Measurements from ENCODE around the gene YPEL3.

The YPEL3 gene

GRCh38 chr16:30077656-30078055 is 18.4 kb downstream of the YPEL3 start:
- POLR2A ChIA-PET = interaction anchor here (0.9 to 8.5 kb wide), 2 partner anchors 11 to 12 kb away, joined by 3 to 66 read pairs; partner anchors contain the start of gene ALDOA

DNA sequence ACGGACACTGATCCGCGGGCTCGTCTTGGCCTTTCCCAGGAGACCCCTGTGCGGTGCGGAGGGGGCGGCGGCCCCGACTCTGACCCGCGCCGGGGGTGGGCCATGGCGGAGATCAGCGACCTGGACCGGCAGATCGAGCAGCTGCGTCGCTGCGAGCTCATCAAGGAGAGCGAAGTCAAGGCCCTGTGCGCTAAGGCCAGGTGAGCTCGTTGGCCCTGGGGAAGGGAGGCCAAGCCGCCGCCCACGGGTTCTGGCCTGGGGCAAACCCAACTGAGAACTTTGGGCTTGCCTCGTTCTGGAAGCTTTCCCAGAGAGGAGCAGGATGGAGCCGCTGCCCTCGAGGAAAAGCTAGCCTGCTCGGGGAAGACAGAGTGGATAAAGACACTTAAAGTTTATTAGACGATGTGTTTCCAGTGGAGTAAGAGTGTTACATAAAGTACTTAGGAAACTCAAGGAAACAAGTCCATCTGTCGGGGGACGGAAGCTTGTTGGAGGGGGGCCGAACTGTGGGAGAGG is 19.7 kb downstream of the YPEL3 start:
- H3K4me3 ChIP-seq (ENCODE audit: low read depth, low read length) = peak overlapping the region; percentile 96
- no peak for DNase-seq (ENCODE audit: low read depth, low spot score)
- ChIA-PET CTCF (interaction anchor here (1.6 to 9.2 kb wide), 2 partner anchors 10 to 15 kb away, joined by 9 to 100 read pairs; partner anchors contain the start of genes ALDOA and TBX6), POLR2A (interaction anchor here (0.8 to 8.5 kb wide), 3 partner anchors 10 to 16 kb away, joined by 3 to 66 read pairs (median 4); partner anchors contain the start of gene ALDOA)
- TF ChIP-seq, protein P1, sequence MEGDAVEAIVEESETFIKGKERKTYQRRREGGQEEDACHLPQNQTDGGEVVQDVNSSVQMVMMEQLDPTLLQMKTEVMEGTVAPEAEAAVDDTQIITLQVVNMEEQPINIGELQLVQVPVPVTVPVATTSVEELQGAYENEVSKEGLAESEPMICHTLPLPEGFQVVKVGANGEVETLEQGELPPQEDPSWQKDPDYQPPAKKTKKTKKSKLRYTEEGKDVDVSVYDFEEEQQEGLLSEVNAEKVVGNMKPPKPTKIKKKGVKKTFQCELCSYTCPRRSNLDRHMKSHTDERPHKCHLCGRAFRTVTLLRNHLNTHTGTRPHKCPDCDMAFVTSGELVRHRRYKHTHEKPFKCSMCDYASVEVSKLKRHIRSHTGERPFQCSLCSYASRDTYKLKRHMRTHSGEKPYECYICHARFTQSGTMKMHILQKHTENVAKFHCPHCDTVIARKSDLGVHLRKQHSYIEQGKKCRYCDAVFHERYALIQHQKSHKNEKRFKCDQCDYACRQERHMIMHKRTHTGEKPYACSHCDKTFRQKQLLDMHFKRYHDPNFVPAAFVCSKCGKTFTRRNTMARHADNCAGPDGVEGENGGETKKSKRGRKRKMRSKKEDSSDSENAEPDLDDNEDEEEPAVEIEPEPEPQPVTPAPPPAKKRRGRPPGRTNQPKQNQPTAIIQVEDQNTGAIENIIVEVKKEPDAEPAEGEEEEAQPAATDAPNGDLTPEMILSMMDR (IDR thresholded peaks at IDR 0.05; ENCODE audit: insufficient read depth, low read length, missing control alignments) = no peak

More at GRCh38 chr16:30077656-30078055, 18.4 kb downstream of the YPEL3 start:
- CTCF ChIA-PET = interaction anchor here (1.0 to 9.2 kb wide), 4 partner anchors 8 to 36 kb away, joined by 3 to 100 read pairs (median 6); partner anchors contain the start of genes ALDOA, GDPD3 and TBX6
- no peak for DNase-seq (ENCODE audit: low read depth, low spot score)
- TF ChIP-seq, protein P1 (IDR thresholded peaks at IDR 0.05; ENCODE audit: insufficient read depth, low read length, missing control alignments) = no peak
- peak overlapping the region; percentile 96 for H3K4me3 ChIP-seq (ENCODE audit: low read depth, low read length)

DNA sequence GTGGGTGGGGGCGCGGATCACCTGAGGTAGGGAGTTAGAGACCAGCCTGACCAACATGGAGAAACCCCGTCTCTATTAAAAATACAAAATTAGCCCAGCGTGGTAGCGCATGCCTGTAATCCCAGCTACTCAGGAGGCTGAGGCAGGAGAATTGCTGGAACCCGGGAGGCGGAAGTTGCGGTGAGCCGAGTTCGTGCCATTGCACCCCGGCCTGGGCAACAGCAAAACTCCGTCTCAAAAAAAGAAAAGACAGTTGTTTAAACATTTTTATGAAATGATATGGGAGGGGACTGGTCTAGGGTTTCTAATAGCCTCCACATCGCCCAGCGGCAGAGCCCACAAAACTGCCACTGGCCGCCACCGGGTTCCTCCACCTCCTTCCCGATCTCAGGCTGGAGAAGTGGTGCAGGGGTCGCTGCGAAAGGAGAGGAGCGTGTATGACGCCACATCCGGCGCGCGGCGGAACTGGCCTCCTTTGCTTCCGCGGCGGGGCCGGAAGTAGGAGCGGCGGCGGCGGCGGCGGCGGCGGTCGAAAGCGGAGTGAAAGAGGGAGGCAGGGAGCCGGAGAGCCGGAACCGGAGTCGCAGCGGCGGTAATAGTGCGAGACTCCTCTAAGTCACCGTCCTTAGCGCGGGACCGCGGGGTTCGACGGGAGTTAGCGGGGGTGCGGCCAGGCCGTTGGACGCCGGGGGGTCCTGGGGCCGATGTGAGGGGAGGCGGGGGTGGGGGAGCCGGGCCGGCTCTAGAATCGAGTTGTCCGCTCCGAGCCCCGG is 20.3 kb downstream of the YPEL3 start, which contains the start of gene PPP4C:
TSS of gene PPP4C (plus strand) at position 492 of the 773 bp plus-strand sequence. CDS start 384 bp downstream, outside the sequence.
- POLR2A ChIA-PET = interaction anchor here (0.8 to 8.5 kb wide), 2 partner anchors 9 to 11 kb away, joined by 3 to 66 read pairs; partner anchors contain the start of gene ALDOA
- TF ChIP-seq, protein P1 (IDR thresholded peaks at IDR 0.05; ENCODE audit: insufficient read depth, low read length, missing control alignments) = peak; percentile 25
- no peak for DNase-seq (ENCODE audit: low read depth, low spot score)
- CTCF ChIA-PET = interaction anchor here (1.6 to 9.2 kb wide), 2 partner anchors 10 to 16 kb away, joined by 9 to 100 read pairs; partner anchors contain the start of genes ALDOA and TBX6
- peak within 1 kb of the TSS; percentile 96 for H3K4me3 ChIP-seq (ENCODE audit: low read depth, low read length)

DNA sequence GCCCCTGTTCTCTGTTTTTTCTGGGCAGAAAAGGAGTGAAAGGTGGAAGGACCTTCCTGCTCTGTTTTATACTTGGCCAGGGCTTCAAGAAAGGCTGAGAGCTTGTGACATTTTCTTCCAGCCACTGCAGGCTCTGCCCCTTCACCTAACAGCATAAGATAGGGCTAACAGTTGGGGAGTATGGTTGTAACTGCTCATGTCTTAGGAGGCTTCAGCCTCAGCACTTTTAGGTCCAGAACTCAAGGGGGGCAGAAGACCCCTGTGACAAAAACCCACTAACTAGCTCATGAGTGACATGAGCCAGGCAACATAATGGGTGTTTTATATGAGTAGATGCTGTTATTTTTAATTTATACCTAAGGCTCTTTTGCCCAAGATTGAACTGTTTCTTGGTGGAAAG is 25.5 kb downstream of the YPEL3 start:
- ChIA-PET CTCF (interaction anchor here (0.7 to 1.1 kb wide), 3 partner anchors 15 to 41 kb away, joined by 3 to 4 read pairs (median 3); no protein-coding TSS in a partner anchor), POLR2A (no interaction called here)
- TF ChIP-seq, protein P1 (IDR thresholded peaks at IDR 0.05; ENCODE audit: insufficient read depth, low read length, missing control alignments) = no peak
- DNase-seq (ENCODE audit: low read depth, low spot score) = no peak
- no peak overlapping the region; the same call in 1 of the 2 replicates for H3K4me3 ChIP-seq (ENCODE audit: low read depth, low read length)

DNA sequence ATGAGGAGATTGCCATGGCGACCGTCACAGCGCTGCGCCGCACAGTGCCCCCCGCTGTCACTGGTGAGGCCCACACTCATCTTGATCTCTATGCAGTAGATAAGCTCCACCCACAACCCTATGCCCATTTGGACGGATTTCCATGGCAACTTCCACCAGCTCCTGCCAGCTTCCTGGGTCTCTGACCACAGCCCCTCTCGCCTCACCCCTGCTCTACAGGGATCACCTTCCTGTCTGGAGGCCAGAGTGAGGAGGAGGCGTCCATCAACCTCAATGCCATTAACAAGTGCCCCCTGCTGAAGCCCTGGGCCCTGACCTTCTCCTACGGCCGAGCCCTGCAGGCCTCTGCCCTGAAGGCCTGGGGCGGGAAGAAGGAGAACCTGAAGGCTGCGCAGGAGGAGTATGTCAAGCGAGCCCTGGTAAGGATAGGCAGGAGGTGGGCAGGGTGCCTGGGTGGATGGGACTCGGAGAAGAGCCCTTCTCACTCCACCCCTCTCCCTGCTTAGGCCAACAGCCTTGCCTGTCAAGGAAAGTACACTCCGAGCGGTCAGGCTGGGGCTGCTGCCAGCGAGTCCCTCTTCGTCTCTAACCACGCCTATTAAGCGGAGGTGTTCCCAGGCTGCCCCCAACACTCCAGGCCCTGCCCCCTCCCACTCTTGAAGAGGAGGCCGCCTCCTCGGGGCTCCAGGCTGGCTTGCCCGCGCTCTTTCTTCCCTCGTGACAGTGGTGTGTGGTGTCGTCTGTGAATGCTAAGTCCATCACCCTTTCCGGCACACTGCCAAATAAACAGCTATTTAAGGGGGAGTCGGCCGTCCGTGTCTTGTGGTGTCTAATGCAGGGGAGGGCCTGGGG is 26.2 kb downstream of the YPEL3 start:
- ChIA-PET CTCF (interaction anchor here (0.9 to 1.2 kb wide), 3 partner anchors 8 to 41 kb away, joined by 3 read pairs; no protein-coding TSS in a partner anchor), POLR2A (no interaction called here)
- peak overlapping the region; percentile 39 for H3K4me3 ChIP-seq (ENCODE audit: low read depth, low read length)
- TF ChIP-seq, protein P1 (IDR thresholded peaks at IDR 0.05; ENCODE audit: insufficient read depth, low read length, missing control alignments) = no peak
- no peak for DNase-seq (ENCODE audit: low read depth, low spot score)
